Measurements from ENCODE around the gene PTPRE.

PTPRE gene

DNA sequence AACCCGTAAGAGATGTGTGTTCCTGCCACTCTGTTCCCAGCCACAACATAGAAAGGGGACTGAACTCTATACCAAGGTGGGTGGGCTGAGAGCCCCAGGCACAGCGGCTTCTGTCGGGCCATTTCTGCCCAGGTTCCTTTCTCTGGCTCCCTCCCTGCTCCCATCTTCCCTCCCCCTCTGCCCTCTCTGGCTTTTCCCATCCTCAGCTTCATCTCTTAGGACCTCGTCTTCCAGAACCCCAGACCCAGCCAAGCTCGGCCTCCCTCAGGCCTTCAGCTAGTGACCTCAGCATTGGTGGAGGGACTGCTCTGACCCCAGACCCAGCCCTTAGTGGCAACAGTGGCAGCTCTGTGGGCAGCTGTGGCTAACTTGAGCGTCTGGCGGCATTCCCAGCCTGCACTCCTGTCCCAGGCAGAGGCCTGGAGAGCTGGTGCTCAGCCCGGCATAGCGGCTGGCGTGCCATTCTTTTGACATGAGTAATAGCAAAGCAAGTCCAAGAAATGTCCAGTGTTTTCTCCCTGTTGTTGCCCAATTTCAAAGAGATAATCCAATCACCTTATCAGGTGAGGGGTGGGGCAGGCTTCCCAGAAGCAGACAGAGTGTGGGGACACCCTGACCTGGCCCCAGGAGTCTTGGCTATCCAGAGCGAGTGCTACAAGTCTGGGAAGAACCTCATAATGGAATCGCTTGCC is 15.9 kb downstream of the PTPRE start:
- peak in 5 of 10 donors; percentile 54 to 92 (median 72) for DNase-seq
- intact Hi-C loops (cut with DNase I): loop anchor here (5.0 kb wide), 1 partner anchor 54 kb away; no protein-coding TSS in a partner anchor

DNA sequence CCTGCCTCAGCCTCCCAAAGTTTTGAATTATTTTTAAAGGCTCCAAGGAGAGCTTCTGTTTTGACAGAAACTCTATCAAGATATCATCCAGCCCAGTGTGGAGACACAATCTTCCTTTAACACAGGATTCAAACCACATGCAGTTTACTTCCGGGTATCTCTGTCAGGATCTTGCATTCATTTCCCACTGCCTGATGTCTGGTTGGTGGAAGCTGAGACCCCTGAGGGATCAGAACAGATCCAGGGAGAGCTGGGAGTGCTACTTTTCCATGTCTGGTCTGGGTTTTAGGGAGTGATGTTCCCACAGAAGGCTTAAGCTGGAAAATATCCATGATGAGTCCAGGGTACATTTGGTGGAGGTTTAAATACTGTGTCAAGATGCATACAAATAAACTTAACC is 16.7 kb downstream of the PTPRE start:
- intact Hi-C loops (cut with DNase I): loop anchor here (5.0 kb wide), 1 partner anchor 54 kb away; no protein-coding TSS in a partner anchor
- no peak for DNase-seq

DNA sequence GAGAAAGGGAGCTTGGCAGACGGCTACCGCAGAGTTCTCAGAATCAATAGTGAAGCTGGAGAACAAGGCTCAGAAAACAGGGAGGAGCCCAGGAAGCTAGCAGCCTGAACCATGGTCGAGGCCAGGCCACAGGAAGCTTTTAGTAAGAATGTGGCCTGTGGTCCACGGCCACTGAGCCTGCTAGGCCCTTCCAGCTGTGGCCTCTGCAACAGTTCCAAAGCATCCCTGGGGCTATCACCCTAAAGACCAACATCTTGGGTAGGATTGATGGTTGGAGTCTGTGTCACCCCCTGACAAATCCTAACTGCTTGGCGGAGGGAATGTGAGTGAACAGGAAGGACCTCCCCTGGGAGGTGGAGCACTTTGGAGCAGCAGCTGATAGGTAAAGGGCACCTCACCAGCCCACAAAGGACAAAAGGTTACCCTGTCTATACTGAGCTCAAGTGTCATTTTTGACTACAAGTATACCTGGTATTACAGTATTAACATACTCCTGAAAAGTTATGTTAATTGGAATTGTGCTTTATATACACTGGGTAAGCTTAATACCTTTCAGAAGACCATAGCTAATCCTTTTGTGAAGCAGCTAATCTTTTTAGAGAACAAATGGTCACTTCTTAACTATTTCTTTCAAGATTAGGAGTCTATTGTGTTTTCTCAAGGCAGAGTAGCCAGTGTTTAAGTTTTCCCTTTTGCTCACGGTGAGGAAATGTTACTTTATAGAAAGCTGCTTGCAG is 18.7 kb downstream of the PTPRE start:
- intact Hi-C loops (cut with DNase I): no loop called here
- DNase-seq: no peak

DNA sequence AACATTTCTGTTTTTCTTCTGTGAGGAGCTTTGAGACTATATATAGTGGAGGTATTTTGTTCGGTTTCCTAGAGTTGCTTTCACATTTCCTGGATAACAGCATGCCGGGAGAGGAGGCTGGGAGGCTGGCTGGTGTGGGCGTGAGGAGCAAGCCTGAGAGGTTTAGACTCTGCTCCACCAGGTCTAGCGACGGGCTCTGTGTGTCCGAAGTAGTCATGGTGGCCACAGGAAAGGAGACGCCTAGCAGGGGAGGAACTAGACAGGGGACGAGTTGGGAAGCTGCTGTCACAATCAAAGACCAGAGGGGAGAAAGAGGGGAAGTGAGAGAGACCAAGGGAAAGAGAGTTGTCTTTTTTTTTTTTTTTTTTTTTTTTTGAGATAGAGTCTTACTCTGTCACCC is 19.6 kb downstream of the PTPRE start:
- no peak for DNase-seq
- intact Hi-C loops (cut with DNase I): no loop called here

DNA sequence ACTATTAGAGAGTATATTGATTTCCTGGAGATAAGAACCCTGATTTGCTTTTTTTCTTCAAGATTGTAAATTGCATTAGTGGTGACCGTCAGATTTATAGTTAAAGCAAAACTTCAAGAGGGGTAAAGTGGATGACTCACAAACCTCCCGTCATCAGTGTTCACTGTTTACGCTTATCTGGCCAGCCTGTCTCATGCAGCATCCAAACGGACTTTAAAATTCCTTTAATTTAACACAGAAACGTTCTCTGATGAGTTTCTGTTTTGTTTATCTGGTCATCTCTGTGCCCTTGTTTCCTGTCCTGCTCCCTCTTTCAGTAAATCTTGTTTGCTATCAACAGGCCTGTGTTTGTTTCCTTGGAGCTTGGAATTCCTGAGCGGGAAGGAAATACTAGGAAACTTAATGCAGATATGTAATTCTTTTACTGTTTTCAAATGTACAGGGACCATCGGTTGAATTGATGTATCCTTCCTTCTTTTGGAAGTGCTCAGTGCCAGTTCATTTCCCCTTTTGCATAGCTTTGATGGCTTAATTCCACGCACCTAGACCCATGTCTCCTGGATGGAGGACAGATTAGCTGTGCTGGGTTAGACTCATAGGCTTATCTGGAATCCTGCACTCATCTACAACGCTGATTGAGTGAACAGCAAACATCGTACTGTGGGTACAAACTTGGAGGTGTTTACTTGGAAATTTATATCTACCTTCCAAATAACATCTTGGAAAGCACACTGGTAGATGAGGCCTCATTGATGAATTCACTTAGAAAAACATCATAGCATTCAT is 21.3 kb downstream of the PTPRE start:
- intact Hi-C loops (cut with DNase I): no loop called here
- DNase-seq: no peak

- peak in 7 of 10 donors; percentile 34 to 92 (median 51) for DNase-seq
- intact Hi-C loops (cut with DNase I): no loop called here
These were observed 25.8 kb downstream of the PTPRE start for GRCh38 chr10:127932521-127933270.

DNA sequence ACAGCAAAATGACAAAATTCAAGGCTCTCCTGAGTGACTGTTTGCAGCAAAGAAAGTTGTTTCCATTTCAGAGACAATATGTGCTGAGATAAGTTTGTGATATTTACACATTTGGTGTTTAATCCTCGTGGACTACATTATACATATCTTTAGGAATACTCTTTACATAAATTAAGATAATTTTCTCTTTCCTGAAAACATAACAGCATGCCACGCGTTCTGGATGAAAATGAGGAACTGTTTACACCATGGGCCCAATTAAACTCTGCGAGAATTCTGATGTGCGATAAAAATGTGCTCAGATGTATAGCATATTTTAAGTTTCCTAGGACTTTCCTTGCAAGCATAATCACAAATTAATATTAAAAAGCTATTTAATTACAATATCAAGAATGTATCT is 26.4 kb downstream of the PTPRE start:
- intact Hi-C loops (cut with DNase I): no loop called here
- DNase-seq: no peak

DNA sequence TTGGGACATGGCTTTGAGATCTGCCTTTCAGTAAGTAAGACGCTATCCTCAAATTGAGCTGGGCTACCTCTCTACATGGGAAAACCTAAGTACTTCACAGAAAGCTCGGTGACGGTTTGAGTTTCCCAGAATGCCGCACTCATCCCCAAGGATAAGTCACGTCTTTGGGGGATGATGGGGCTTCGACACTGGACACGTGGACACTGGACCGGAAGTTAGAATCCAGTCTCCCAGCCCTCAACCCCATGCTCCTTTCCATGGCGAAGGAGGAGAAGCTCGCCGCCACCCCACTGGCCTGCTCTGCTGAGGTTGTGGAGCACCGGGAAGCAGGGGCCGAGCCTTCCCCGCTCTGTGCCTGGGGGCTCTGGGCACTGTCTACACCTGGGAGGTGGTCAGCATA is 27.5 kb downstream of the PTPRE start:
- no peak for DNase-seq
- intact Hi-C loops (cut with DNase I): no loop called here

DNA sequence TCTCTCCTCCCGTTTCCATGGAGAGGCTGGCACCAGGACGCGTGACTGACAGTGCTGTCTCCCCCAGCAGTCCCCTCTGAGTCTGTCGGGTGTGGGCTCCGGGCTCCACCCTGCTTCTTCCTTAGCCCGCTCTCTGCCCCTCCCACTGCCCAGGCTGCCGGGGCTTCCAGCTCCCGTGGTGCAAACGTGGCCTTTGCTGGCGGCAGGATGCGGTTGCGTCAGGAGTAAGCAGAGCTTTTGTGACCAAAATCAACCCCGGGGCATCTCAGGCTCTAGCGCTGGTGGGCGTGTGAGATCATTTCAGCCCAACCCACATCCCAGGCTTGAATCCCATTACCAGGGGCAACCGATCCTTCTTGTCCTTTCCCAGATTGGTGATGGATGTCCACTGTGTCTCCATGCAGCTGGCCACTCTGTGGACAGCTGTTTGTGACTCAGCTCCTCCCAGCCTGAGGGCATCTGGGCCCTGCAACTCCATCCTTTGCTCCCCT is 28.2 kb downstream of the PTPRE start:
- peak in 6 of 10 donors; percentile 26 to 90 (median 42) for DNase-seq
- intact Hi-C loops (cut with DNase I): no loop called here

- DNase-seq: no peak
- intact Hi-C loops (cut with DNase I): no loop called here
These were observed 30.2 kb downstream of the PTPRE start for GRCh38 chr10:127937069-127937468.

- DNase-seq: no peak
- intact Hi-C loops (cut with DNase I): no loop called here
These were observed 31.1 kb downstream of the PTPRE start for GRCh38 chr10:127937915-127938463.

DNA sequence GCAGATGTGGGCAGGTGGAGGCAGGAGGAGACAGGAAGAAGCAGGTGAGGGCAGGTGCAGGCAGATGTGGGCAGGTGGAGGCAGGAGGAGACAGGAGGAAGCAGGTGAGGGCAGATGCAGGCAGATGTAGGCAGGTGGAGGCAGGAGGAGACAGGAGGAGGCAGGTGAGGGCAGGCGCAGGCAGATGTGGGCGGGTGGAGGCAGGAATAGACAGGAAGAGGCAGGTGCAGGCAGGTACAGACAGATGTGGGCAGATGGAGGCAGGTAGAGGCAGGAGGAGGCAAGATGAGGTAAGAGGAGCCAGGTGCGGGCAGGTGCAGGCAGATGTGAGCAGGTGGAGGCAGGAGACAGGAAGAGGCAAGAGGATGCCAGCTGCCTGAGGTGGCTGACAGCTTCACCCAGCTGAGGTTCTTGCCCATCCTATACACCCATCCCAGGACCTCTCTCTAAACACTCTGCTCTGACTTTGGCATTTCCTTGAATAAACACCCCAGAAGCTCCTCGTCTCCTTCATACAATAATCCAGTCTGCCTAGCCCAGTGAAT is 33.0 kb downstream of the PTPRE start:
- intact Hi-C loops (cut with DNase I): no loop called here

DNA sequence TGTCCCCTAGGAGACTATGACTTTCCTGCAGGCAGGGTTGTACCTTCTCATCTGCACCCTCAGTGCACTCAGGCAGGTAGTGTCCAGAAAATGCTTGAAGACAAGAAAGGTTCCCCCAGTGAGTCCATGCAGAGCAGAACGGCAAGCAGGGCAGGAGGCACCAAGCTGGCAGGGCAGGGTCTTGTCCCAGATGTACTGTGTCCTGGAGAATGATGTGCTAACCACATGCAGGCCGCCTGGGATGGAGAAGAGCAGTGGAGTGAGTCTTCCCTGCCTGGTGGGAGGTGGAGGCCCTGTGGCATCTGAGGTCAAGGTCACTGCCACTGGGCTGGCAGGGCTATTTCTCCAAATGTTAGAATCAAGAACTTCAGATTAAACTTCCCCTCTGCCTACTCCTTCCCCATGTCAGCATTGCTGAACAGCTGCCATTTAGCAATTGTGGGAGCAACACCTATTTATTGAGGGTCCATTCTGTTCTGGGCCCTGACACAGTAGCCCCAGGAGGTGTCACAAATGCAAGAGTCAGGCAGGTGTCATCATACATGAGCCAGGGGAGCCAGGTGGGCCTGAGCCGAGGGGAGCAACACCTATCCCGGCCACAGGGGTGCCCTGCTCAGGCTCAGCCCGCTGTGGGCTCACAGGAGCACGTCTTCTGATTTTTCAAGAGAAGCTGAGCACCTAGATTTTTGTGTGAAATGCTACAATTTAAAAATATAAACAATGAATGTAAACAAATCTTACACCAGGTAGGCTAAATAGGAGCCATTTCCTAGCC is 34.1 kb downstream of the PTPRE start:
- no peak for DNase-seq
- intact Hi-C loops (cut with DNase I): no loop called here

More for the DNA sequence above, 33.0 kb downstream of the PTPRE start:
- DNase-seq: no peak

- no peak for DNase-seq
- intact Hi-C loops (cut with DNase I): no loop called here
These were observed 35.9 kb downstream of the PTPRE start for GRCh38 chr10:127942811-127943210.

- no peak for DNase-seq
- intact Hi-C loops (cut with DNase I): no loop called here
These were observed 36.5 kb downstream of the PTPRE start for GRCh38 chr10:127943336-127943910.

GRCh38 chr10:127944256-127944655 is 37.4 kb downstream of the PTPRE start:
- intact Hi-C loops (cut with DNase I): no loop called here
- no peak for DNase-seq

DNA sequence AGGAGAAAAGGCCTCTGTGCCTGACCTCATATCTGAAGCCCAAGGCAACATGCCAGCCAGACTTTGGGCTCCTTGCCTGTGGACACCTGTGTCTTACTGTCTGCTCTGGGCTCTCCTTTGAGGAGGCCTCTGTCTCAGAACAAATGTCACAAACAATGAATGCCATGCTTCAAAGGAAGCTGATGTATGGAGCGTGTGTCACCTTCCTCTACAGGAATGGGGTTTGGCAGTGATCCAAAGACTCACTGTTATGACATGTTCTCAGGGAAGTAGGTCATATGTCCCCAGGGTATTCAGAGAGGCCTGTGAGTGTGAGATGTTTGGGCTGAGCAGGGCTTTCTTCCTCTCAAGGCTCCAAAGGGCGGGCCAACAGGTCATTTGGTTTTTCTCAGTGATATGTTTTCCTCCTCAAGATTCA is 38.4 kb downstream of the PTPRE start:
- no peak for DNase-seq
- intact Hi-C loops (cut with DNase I): no loop called here

- DNase-seq: no peak
- intact Hi-C loops (cut with DNase I): no loop called here
These were observed 39.2 kb downstream of the PTPRE start for GRCh38 chr10:127945948-127946711.
